IPS DF 19.7 (cell line): ENCODE data around the gene RARRES1.

ENCODE experiments used
- DNase-seq: peaks from one replicate; pipeline ENCODE4 v3.0.0-alpha.2; 2013; ENCODE audit warnings: low read depth, low spot score

RARRES1 gene

DNA sequence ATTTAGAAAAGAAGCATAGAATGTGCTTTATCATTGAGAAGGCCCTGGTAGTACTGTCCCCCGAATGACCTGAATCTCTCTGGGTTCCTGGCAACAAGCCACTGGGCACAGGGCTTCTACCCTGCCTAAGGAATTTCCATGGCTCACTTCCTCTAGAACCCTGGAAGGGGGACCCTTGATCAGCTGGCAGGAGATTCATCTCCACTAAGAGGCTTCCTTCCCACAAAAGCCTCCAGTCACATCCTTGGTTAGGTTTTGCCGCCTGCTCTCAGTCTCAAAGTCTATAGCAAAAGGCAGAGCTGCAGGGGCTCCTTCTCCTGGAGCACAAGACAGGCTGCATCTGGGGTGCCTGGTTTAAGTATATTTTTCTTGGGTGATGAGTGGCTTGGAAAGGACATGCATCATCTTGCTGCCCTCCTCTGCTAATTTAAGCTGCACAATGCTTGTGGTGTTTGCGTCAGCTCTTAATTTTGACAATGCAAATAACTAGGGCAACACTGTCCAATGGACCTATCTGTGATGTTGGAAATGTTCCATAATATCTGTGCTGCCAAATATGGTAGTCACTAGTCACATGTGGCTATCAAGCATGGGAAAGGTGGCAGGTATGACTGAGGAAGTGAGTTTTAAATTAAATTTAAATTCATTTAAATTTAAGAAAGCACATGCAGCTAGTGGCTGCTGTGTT is 33.4 kb upstream of the RARRES1 start:
- DNase-seq, result no peak

DNA sequence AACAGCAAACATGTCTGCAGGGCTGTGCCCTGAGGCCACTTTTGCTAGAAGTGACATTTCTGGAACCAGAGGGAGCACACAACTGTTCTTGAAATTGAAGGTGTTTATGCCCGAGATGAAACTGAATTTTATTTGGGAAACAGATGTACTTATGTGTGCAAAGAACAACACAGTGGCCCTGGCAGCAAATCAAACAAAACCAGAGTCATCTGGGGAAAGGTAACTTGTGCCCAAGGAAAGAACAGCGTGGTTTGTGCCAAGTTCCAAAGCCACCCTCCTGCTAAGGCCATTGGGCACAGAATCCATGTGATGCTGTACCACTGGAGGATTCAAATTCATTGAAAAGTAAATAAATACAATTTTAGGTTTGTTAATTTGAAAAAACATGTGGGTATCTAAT is 31.2 kb upstream of the RARRES1 start:
- no peak for DNase-seq

DNA sequence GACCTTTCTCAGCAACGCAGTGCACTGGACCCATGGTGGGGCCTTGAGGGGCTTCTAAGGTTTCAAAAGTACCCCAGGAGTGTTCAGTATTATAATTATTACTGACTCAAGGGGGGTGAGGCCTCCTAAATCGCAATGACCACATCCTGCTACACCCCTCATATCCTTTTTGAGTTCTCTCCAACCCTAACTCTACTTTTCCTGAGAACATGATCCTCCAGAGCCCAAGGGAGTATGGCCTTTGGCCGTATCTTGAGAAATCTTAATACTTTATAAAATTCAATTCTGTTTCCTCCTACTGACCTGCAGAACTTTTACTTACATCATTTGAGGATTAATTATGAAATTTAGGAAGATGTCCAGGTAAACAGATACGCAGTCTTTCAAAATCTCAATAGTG is 30.4 kb upstream of the RARRES1 start:
- no peak for DNase-seq

DNA sequence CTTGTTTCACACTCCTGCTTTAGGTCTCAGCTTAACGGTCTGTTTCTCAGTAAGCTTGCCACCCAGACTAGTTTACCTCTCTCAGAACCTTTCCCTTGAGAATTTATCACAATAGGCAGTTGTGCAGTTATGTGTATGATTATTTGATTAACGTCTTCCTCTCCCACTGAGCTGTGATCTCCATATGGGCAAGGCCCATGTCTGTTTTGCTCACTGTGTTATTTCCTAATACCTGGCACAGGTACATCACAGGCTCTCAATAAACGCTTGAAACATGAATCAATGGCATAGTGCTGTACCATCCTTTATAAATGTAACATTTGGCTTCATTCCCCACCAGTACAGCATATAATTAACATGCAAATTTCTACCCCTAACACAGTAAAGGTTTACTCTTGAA is 29.1 kb upstream of the RARRES1 start:
- no peak for DNase-seq

DNA sequence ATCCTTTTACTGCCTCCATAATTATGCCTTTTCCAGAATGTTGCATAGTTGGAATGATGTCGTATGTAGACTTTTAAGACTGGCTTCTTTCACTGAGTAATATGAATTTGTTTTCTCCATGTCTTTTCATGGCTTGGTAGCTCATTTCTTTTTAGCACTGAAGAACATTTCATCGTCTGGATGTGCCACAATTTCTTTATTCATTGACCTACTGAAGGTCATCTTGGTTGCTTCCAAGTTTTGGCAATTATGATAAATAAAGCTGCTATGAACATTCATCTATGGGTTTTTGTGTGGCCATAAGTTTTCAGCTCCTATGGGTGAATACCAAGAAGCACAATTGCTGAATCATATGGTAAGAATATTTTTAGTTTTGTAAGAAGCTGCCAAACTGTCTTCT is 23.2 kb upstream of the RARRES1 start:
- DNase-seq, result no peak

DNA sequence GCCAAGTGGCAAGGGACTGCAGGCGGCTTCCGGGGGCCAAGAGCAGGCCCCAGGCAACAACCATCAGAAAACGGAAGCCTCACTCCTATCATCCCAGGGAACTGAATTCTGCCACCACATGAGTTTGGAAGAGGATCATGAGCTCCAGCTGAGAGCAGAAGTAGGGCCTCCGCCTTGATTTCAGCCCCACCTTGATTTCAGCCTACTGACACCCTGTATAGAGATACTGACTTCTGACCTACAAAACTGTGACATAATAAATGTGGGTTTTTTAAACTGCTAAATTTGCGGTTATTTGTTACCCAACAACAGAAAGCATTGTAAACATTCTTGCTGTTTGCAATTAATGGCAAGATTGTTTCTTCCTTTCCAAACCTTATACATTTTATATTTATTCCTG is 21.6 kb upstream of the RARRES1 start:
- DNase-seq, result no peak

DNA sequence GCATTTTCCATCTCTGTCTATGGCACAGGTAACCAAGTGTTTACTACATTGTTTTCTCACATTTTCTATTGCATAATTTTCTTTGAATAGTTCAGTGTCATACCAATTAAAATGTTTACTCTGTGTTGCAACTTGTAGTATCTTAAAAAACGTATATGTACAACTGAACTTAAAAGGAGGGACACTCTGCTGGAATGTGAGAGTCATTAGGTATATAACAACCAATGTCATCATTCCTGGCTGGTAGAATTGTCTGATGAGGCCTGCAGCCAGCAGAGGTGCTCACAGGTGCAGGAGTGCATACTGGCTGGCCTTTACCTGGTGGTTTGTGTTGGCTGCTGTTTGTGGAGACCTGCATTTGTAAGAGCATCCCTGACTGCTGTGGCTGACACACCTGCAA is 19.1 kb upstream of the RARRES1 start:
- DNase-seq, result no peak

DNA sequence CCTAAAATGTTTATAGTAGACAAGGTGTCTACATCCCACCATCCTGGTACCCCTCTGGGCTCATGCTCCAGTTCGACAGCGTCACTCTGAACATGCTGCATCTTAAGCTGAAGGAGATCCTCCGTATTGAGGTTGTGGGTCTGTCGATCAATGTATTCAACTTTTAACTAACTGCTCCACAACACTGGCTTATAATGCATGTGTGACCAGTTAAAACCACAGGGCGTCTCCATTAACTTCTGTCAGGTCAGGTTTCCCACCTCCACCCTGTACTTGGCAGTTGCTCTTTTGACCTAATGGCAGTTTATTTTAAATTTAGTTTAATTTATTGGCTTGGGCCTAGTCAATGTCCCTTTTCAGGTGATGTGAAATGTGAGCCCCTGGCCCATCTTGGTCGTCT is 17.8 kb upstream of the RARRES1 start:
- DNase-seq, result no peak

DNA sequence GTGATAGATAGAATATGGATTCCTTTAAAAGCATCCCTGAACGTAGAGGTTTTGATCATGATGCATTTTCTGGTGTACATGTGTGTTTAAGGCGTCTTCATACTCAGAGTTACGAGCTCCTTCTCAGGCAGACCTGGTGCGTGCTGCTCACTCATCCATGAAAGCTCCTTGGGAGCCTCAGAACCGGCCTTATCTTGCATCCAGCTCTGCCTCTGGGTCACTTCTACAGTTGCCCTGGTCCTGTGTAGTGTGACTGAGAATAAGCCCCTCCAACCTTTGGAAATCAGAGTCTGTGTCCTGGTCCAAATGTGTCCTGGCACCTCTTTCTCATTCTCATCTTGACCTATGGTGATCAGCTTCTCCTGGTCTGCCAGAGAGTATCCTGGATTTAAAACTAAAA is 17.3 kb upstream of the RARRES1 start:
- DNase-seq, result no peak

DNA sequence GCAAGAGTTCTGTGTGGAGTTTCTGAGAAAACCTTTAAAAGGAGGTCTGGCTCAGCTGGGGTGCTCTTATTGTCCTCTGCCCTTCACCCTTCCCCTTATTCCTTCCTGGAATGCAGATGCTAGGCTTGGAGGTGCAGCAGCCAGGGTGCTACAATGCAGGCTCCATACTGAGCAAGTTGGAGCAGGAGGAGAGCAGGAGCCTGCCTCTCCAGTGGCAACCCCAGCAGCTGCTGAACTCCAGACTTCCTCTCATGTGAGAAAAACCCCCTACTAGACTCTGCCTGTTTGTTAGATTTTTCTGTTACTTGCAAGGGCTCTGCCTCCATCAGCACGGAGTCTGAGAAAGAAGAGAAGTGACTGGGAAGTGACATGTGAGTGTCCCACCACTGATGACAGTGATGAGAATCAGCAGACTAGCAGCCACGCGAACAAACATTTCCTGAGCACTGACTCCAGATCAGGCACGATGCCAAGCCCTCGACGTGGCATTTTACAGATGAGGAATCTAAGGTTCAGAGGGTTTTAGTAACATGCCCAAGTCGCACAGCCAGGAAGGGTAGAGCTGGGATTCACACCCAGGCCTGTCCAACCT is 16.1 kb upstream of the RARRES1 start:
- no peak for DNase-seq

DNA sequence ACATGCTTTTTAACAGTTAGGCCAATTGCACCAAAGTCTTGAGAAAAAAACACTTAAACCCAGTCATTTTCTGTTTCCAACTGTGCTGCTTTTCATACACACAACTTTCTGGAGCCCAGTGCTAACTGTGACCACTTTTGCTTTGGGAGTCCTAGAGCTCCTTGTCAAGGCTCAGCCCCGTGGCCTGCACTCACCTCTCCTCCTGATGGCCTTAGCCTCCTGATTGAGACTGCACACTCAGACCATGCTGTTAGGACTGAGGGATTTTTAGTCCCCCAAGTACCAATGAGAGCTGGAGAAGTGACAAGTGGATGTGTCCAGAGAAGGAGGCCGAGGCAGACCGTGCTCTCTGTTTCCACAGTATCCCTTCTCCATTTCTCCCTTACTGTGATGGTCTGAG is 15.2 kb upstream of the RARRES1 start:
- no peak for DNase-seq

DNA sequence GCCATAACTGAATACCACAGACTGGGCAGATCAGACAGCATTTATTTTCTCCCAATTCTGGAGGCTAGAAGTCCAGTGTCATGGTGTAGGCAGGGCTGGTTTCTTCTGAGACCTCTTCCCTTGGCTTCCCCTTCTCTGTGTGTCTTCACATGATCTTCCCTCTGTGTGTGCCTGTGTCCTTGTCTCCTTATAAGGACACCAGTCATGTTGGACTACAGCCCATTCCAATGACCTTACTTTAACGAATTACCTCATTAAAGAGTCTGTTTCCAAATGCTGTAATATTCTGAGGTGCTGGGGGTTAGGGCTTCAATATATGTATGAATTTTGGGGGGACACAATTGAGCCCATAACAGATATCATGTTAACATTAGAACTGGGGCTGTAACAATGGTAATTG is 13.3 kb upstream of the RARRES1 start:
- no peak for DNase-seq

DNA sequence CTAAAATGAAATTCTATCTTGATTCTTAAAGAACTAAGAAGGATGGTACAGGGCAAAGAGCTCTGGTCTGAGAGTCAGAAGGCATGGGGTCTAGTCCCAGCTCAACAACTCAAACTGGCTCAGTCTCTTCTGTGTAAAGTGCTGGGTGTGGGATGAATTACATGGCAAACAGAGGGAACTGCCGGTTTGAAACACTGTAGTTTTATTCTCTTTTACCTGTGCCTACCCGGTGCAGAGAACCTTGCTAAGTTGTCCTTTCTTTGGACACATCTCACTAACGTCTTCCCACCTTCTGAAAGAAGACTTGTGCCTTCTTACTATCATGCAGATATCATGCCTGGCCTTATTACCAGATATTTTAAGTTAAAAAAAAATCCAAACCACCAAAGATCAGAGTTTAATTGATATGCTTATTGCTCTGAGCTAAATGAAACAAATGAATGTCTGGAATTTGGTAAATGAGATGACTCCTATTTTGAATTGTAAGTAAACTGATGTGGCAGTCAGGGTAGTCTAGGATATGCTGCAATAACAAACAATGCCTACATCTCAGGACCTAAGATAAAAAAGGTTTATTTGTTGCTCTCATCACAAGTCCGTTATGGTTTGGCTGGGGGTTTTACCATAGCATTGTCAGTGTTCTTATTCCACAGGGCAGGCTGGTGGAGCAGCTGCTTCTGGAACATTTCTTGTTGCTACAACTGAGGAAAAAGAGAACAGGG is 12.5 kb upstream of the RARRES1 start:
- no peak for DNase-seq

DNA sequence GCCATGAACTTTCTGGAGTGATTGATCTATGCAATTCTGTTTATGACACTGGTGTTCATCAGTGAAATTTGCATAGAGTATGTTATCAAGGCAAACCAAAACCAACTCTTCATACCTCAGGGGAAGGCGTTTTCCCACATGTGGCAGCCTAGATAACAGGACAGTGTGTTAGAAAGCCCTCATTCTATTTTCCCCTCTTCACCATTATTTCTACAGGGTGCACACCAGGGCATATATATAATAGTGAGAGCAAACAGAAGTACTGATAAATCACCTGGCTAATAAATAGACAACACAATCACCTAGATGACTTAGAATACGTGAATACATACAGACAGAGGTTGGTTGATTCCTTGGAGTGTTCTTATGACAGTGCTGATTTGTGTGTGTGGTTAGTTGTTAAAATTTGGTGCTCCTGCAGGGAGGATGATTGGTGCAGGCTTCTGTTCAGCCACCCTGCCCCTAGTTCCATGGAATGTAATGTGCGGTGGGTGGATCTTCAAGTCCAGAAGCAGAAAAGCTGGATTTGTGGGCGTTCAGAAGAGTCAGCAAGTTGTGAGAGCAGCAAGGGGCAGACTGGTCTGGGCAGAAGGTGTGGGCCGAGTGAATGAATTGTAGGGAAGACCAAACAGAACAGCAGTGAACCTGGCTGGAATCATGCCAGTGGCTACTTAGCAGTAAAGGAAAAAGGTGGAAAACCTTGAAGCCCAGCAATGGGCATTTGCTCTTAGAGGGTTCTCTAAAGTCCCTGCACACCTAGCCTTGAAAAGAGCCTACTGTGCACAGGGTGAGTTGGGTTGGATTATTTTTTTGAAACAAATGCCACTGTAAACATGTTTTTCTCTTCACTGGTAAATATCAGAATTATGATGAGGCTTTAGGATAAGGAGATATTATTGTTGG is 11.7 kb upstream of the RARRES1 start:
- no peak for DNase-seq

DNA sequence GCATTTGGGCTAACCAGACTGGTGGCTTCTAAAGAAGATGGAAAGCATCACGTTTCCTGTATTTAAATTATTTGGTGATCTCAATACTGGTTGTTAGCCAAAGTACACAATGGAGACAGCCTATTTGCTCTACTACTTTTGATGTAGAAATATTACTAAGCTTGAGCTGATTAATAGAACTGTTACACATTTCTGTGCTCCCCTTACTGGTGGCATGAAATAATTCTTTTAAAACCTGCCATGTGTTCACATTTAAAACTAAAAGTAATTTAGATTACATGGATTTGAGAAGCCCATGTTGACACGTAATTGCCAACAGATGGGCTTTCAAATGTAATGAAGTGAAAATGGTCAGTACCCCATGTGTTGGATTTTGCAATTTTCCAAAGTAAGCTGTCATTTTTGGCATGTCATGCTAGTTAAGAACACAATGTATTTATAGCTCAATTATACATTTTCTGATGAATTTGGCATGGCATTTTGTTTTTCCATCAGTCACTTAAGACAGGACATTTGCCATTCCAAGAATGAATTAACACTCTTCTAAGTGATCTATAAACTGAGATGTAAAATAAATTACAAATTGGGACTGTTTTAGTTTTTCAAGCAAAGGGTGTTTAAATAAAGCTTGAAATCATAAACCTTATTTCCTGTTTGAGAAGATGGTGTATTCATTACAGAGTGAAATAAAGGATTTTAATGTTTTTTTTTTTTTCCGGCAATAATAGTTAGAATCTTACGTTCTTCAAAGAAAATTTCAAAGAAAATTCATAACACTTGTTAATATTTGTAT is 10.8 kb upstream of the RARRES1 start:
- no peak for DNase-seq

DNA sequence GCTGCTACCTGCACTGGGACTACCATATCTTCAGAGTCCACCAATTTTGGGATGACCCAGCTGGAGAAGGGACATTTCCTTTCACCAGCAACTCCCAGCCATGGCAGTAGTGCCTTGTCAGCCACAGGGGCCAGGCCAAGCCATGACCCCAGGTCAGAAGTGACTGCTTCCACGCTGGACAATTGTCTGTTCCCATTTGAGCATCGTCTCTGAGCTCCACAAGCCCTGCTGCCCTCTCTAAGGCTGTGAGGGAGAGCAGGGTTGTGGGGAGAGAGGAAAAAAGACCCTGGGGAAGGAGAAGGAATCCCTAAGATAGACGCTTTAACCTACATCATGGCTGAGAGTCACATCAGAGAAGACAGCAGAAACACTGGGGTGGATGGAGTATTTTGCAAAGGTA is 7.4 kb upstream of the RARRES1 start:
- DNase-seq, result no peak

DNA sequence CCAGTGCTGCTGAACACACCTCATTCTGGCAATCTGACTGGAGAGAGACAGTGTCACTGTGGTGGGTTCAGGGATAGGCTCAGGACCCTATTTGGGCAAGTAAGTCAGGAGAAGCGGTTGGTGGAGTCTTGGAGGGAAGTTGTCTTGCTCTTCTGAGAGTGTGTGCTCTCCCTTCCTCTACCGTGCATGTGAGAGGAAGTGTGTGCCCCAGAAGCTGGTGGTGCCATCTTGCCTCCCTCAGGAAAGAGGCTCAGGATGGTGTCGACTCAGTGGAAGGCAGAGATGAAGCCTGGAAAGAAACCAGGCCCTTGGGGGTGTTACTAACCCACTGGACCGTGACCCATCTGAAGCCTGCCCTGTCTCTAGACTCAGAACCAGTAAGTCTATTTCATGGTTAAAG is 6.8 kb upstream of the RARRES1 start:
- DNase-seq, result no peak

DNA sequence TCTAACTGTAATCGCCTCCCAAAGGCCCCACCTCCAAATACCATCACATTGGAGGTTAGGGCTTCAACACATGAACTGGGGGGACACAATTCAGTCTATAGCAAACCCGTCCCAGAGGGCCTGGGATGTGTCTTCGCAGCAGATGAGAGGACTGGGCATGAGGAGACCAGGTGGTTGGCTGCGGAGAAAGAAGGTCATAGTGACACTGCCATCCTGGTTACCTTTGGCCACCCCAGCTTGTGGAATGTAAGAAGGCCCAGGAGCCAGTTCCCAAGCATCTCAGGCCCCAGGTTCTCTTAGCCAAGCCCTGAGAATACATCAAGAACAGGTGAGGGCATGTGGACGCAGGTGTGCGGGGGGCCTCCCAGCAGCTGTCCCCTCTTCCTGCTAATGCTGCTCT is 6.4 kb upstream of the RARRES1 start:
- no peak for DNase-seq

DNA sequence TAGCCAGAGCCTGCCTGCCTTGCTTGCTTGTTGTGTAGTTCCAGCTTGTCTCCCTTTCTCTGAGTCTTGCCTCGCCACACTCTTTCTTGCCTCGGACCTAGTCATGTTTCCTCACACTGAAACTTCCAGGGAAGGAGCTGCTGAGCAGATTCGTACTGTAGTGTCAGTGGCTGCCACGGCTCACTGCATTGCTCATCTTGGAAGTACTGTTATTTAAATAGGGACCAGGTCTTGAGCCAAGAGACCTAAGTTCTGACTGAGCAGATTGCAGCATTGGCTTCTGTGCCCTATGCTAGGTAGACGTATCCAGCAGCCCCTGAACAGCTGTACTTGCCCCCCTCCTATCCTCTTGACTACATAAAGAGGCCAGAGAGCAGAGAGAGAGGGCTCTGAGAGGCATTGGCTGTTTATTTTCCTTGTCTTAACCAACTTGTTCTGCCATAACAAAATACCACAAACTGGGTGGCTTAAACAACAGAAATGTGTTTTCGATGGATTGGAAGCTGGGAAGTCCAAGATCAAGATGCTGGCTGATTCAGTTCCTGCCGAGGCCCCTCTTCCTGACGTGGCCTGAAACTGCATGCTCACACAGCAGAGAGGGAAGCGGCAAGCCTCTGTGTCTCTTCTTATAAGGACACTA is 5.8 kb upstream of the RARRES1 start:
- DNase-seq, result no peak

DNA sequence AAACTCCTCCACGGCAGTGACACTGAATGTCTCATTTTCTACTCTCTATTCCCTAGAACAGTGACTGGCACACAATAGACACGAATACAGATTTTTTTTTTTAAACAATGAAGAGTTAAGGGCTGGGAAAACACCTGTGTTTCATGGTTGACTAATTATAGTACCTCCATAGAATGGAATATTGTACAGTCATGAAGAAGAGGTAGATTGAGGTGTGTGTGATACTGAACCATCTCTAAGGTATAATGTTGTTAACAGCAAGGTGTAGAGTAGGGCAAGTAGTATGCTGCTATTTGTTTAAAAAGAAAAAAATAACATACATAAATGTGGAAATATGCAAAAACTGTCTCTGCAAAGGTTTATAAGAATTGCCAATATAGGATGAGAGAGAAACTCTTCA is 5.2 kb upstream of the RARRES1 start:
- DNase-seq, result no peak
